22Rv1 (cell line): ENCODE data around the gene RMRP.

Experiments used
- CTCF ChIP-seq: fragments of 450-650 bp; IDR thresholded peaks from 2 replicates; pipeline ENCODE4 v1.5.1; 2017; ENCODE audit warnings: mild to moderate bottlenecking
- ZFX ChIP-seq: fragments of 450-650 bp; IDR thresholded peaks from 2 replicates; pipeline ENCODE4 v1.6.1; 2017; ENCODE audit warnings: antibody characterized with exemption, borderline replicate concordance

- TF ChIP-seq CTCF (no peak), ZFX (no peak)
Observed at GRCh38 chr9:35689542-35690293, 31.9 kb upstream of the RMRP start, which contains the start of gene TPM2.
